Measurements from ENCODE around the gene GIN1.

Gene GIN1

DNA sequence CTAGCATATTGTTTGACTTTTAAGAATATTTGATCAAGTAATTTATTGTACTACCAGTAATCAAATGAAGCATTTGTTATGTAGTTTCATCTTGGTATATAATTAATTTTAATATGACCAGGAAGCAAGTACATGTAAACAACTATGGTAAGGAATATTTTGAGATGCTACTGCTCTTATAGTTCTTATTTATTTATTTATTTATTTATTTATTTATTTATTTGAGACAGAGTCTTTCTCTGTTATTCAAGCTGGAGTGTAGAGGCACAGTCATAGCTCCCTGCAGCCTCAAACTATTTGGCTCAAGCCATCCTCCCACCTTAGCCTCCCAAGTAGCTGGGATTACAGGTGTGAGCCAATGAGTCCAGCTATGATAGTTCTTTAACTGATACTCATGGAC is 8.3 kb upstream of the GIN1 start:
- peaks cover 4% of the 10 kb centered on the region for H3K4me1 ChIP-seq (ENCODE audit: insufficient read depth, low read length)
- no peaks in the 10 kb centered on the region for H3K27me3 ChIP-seq (ENCODE audit: control insufficient read depth in 1 of 2, insufficient read depth in 2 of 2, low read length in 2 of 2)
- peaks cover 5% of the 10 kb centered on the region for H3K36me3 ChIP-seq (ENCODE audit: insufficient read depth, low read length)

DNA sequence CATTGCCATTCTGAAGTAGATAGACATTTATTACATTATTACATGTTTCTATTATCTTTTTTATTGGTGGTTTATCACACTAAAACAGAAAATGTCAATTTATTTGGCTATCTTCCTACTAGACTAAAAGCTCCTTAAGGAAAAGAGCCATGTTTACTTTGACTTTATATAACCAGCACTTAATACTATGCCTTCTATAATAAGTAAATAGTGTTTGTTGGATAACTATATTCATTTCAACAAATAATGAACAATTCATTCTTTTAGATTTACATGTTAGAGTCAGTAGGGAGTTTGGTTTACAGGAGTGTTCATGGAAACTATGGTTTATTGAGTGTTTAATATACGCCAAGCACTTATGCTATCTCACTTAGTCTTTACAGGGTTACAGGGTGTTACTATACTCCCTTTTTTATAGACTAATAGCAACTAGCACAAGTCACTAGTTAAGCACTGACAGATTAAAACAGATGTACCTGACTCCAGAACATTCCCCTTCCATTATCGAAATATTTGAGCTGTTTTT is 7.4 kb upstream of the GIN1 start:
- Histone ChIP-seq H3K4me1 (ENCODE audit: insufficient read depth, low read length) (peaks cover 9% of the 10 kb centered on the region), H3K27me3 (ENCODE audit: control insufficient read depth in 1 of 2, insufficient read depth in 2 of 2, low read length in 2 of 2) (no peaks in the 10 kb centered on the region), H3K4me3 (ENCODE audit: low read depth in 1 of 2, low read length in 2 of 2) (no peak overlapping the region), H3K27ac (ENCODE audit: low read depth, low read length) (no peak overlapping the region), H3K9ac (ENCODE audit: low read length) (no peak overlapping the region), H3K36me3 (ENCODE audit: insufficient read depth, low read length) (peaks cover 5% of the 10 kb centered on the region), H3K9me3 (ENCODE audit: low read length) (no peaks in the 10 kb centered on the region)

More for the DNA sequence above, 8.3 kb upstream of the GIN1 start:
- no peak overlapping the region for H3K4me3 ChIP-seq (ENCODE audit: low read depth in 1 of 2, low read length in 2 of 2)
- H3K9ac ChIP-seq (ENCODE audit: low read length): no peak overlapping the region
- no peaks in the 10 kb centered on the region for H3K9me3 ChIP-seq (ENCODE audit: low read length)
- no peak overlapping the region for H3K27ac ChIP-seq (ENCODE audit: low read depth, low read length)

DNA sequence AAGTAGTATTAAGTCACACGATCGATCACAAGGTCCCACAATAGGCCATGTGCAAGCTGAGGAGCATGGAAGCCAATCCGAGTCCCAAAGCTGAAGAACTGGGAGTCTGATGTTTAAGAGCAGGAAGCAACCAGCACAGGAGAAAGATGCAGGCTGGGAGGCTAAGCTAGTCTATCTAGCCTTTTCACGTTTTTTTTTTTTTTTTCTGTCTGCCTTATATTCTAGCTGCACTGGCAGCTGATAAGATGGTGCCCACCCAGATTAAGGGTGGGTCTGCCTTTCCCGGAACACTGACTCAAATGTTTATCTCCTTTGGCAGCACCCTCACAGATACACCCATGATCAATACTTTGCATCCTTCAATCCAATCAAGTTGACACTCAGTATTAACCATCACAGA is 6.6 kb upstream of the GIN1 start:
- Histone ChIP-seq H3K36me3 (ENCODE audit: insufficient read depth, low read length) (peaks cover 5% of the 10 kb centered on the region), H3K9ac (ENCODE audit: low read length) (no peak overlapping the region), H3K4me3 (ENCODE audit: low read depth in 1 of 2, low read length in 2 of 2) (no peak overlapping the region), H3K9me3 (ENCODE audit: low read length) (no peaks in the 10 kb centered on the region), H3K27me3 (ENCODE audit: control insufficient read depth in 1 of 2, insufficient read depth in 2 of 2, low read length in 2 of 2) (no peaks in the 10 kb centered on the region), H3K4me1 (ENCODE audit: insufficient read depth, low read length) (peaks cover 16% of the 10 kb centered on the region), H3K27ac (ENCODE audit: low read depth, low read length) (no peak overlapping the region)

DNA sequence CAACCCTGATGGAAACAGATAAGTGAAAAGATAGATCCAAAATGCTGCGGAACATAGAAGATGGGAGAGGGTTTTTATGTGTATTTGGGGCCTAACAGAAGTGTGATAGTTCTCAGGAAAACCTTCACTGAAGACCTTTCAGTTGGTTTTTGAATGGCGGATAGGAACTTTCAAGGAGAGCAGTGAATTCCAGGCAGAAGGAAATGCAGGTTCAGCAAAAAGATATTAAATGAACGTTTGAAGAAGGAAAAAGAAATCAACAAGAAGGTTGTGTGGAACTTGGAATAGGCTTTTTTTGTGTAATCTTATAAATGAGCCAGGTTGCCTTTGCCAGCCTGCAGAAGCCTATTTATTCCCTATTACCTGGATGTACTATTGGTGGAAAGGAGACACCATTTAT is 2.3 kb upstream of the GIN1 start:
- no peak overlapping the region for H3K4me3 ChIP-seq (ENCODE audit: low read depth in 1 of 2, low read length in 2 of 2)
- no peaks in the 10 kb centered on the region for H3K27me3 ChIP-seq (ENCODE audit: control insufficient read depth in 1 of 2, insufficient read depth in 2 of 2, low read length in 2 of 2)
- no peak overlapping the region for H3K27ac ChIP-seq (ENCODE audit: low read depth, low read length)
- H3K36me3 ChIP-seq (ENCODE audit: insufficient read depth, low read length): no peaks in the 10 kb centered on the region
- peaks cover 25% of the 10 kb centered on the region for H3K4me1 ChIP-seq (ENCODE audit: insufficient read depth, low read length)
- H3K9ac ChIP-seq (ENCODE audit: low read length): no peak overlapping the region
- no peaks in the 10 kb centered on the region for H3K9me3 ChIP-seq (ENCODE audit: low read length)

DNA sequence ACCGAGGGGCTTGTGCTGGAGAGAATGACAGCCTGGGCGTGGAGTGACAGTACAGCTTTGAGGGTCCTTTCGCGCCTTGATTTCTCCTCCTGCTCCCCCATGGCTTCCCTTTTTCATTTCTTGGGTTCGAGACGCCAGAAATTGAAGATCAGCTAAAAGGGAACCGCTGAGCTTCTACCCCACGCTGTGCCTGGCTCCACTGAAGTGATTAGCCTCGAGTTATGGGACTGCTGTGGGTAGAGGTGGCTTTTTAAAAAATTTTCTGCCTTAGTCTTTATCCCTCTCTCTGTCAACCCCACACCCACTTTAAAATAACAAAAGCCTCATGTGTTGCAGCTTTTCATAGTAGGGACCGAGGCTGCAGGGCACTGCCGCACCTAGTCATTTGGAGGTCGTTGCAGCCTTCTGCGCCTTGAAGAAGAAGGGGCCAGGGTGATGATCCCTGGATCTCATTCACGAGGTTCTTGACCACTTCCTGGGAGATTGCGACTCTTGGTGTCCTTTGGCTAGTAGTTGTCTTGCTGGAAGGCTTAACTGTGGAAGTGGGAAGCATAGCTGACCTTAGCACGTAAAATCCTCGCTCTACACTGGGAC is 766 bp upstream of the GIN1 start:
- H3K9me3 ChIP-seq (ENCODE audit: low read length): no peaks in the 10 kb centered on the region
- peaks cover 25% of the 10 kb centered on the region for H3K4me1 ChIP-seq (ENCODE audit: insufficient read depth, low read length)
- peak overlapping the region; percentile 86 to 93 for H3K4me3 ChIP-seq (ENCODE audit: low read depth in 1 of 2, low read length in 2 of 2)
- no peaks in the 10 kb centered on the region for H3K36me3 ChIP-seq (ENCODE audit: insufficient read depth, low read length)
- no peaks in the 10 kb centered on the region for H3K27me3 ChIP-seq (ENCODE audit: control insufficient read depth in 1 of 2, insufficient read depth in 2 of 2, low read length in 2 of 2)
- H3K9ac ChIP-seq (ENCODE audit: low read length): peak overlapping the region; percentile 81
- peak overlapping the region; percentile 95 for H3K27ac ChIP-seq (ENCODE audit: low read depth, low read length)

DNA sequence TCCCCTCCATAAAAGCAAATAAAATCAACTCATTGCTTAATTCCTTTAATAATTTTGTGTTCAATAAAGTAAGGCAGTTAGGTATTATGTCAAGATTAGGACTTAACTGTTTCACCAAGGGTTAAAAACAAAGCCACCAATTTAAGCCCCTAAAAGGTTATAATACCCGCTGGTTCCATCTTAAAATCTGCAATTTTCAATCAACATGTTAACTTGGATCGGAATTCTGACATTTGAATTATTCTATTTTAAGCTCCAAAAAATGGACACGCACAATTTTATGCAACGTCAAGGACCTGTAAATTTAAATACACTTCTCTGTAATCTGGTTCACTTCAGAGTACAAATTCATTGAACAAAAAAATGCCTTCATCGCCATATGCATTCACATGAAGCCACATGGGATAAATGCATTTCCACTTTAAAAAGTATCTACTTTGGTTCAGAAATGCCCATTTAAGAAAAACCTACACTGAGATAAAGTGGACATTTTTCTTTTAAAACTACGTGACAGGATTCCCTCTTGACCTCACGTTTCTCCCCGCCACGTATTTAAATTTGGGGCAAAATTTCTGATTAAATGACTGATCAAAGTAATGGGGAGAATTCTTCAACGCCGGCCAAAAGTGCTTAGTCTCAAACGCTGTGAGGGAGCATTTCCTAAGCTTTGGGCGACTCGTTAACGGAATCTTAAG is 721 bp downstream of the GIN1 start:
- Histone ChIP-seq H3K9ac (ENCODE audit: low read length) (peak overlapping the region; percentile 83), H3K9me3 (ENCODE audit: low read length) (no peaks in the 10 kb centered on the region), H3K4me3 (ENCODE audit: low read depth in 1 of 2, low read length in 2 of 2) (peak overlapping the region; percentile 86 to 93), H3K27ac (ENCODE audit: low read depth, low read length) (peak overlapping the region; percentile 95), H3K4me1 (ENCODE audit: insufficient read depth, low read length) (peaks cover 21% of the 10 kb centered on the region), H3K36me3 (ENCODE audit: insufficient read depth, low read length) (no peaks in the 10 kb centered on the region), H3K27me3 (ENCODE audit: control insufficient read depth in 1 of 2, insufficient read depth in 2 of 2, low read length in 2 of 2) (no peaks in the 10 kb centered on the region)

DNA sequence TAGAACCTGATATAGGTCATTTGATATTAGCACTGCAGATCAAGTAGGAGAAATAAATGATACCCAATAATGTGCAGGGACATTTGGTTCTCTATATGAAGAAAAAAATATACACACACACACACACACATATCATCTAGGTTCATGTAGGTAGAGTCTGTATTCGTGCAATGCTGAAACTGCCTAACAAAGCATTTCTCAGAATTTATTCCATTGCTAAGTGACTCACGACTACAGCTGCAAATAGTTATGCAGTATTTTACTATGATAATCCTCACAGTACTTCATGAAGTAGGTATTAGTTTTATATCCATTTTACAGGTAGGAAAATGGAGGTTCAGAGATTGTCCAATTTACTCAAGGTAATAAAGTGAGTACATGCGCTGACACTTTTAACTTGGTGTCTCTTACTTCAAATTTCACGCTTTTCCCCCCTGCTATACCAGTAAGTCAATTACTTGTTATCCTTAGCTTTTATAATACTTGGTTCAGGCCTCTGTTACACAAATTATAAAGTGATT is 2.4 kb downstream of the GIN1 start:
- Histone ChIP-seq H3K9ac (ENCODE audit: low read length) (no peak overlapping the region), H3K4me3 (ENCODE audit: low read depth in 1 of 2, low read length in 2 of 2) (no peak overlapping the region), H3K36me3 (ENCODE audit: insufficient read depth, low read length) (no peaks in the 10 kb centered on the region), H3K27ac (ENCODE audit: low read depth, low read length) (no peak overlapping the region), H3K4me1 (ENCODE audit: insufficient read depth, low read length) (peaks cover 18% of the 10 kb centered on the region), H3K9me3 (ENCODE audit: low read length) (no peaks in the 10 kb centered on the region), H3K27me3 (ENCODE audit: control insufficient read depth in 1 of 2, insufficient read depth in 2 of 2, low read length in 2 of 2) (no peaks in the 10 kb centered on the region)

DNA sequence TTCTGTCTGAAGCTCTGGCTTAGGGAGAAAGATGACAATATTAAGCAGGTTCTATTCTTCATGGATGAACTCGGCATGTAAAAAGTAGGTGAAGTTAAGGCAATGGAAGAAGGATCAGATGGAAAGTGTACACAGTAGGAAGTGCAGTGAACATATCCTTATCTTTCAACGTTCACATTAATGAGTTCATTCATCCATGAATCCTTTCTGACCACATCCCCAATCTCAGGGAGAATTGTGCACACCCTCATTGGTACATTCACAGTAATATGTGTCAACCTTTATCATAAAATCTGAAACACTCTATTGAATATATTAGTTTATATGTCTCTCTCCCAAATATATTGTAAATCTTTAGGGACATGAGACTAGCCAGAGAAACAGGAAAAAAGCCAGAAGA is 5.5 kb downstream of the GIN1 start:
- Histone ChIP-seq H3K9ac (ENCODE audit: low read length) (no peak overlapping the region), H3K27ac (ENCODE audit: low read depth, low read length) (no peak overlapping the region), H3K4me1 (ENCODE audit: insufficient read depth, low read length) (peaks cover 5% of the 10 kb centered on the region), H3K36me3 (ENCODE audit: insufficient read depth, low read length) (no peaks in the 10 kb centered on the region), H3K9me3 (ENCODE audit: low read length) (no peaks in the 10 kb centered on the region), H3K4me3 (ENCODE audit: low read depth in 1 of 2, low read length in 2 of 2) (no peak overlapping the region), H3K27me3 (ENCODE audit: control insufficient read depth in 1 of 2, insufficient read depth in 2 of 2, low read length in 2 of 2) (no peaks in the 10 kb centered on the region)

DNA sequence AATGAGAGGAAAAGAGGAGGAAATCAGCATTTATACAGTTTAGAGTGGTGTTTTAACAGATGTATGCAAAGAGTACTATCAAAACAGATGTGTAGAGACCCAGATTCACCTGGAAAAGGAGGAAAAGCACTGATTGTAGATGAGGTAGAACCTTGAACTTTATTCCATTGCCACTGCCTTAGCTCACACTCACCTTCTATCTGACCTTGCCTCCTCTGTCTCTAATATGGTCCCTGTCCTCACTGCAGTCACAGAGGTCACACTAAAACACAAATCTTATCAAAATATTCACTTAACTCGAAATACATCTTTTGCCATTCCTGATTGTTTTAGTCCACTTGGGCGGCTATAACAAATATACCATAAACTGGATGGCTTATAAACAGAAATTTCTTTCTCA is 7.0 kb downstream of the GIN1 start:
- no peaks in the 10 kb centered on the region for H3K4me1 ChIP-seq (ENCODE audit: insufficient read depth, low read length)
- no peaks in the 10 kb centered on the region for H3K36me3 ChIP-seq (ENCODE audit: insufficient read depth, low read length)
- H3K9me3 ChIP-seq (ENCODE audit: low read length): no peaks in the 10 kb centered on the region
- H3K27me3 ChIP-seq (ENCODE audit: control insufficient read depth in 1 of 2, insufficient read depth in 2 of 2, low read length in 2 of 2): no peaks in the 10 kb centered on the region
- no peak overlapping the region for H3K9ac ChIP-seq (ENCODE audit: low read length)
- H3K4me3 ChIP-seq (ENCODE audit: low read depth in 1 of 2, low read length in 2 of 2): no peak overlapping the region
- H3K27ac ChIP-seq (ENCODE audit: low read depth, low read length): no peak overlapping the region

DNA sequence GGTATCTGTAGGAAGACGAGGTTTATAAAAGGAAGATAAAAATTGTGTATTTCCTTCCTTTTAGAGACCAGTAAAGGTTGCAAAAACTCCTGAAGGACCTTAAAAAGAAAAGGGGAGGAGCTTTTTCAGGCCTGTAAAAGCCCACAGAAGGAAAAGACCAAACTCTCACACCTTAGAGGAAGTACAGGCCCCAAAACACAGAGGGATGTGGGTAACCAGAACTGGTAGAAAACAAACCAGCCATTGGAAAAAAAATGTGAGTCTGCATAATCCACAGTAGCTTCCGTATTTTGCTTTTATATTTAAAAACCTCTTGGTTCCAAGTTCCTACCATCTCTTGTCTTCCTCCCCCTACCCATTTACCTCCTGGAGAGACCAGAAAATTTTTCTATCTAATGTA is 8.5 kb downstream of the GIN1 start:
- no peak overlapping the region for H3K4me3 ChIP-seq (ENCODE audit: low read depth in 1 of 2, low read length in 2 of 2)
- H3K36me3 ChIP-seq (ENCODE audit: insufficient read depth, low read length): no peaks in the 10 kb centered on the region
- H3K4me1 ChIP-seq (ENCODE audit: insufficient read depth, low read length): no peaks in the 10 kb centered on the region
- no peak overlapping the region for H3K27ac ChIP-seq (ENCODE audit: low read depth, low read length)
- H3K27me3 ChIP-seq (ENCODE audit: control insufficient read depth in 1 of 2, insufficient read depth in 2 of 2, low read length in 2 of 2): no peaks in the 10 kb centered on the region
- H3K9ac ChIP-seq (ENCODE audit: low read length): no peak overlapping the region
- H3K9me3 ChIP-seq (ENCODE audit: low read length): no peaks in the 10 kb centered on the region

DNA sequence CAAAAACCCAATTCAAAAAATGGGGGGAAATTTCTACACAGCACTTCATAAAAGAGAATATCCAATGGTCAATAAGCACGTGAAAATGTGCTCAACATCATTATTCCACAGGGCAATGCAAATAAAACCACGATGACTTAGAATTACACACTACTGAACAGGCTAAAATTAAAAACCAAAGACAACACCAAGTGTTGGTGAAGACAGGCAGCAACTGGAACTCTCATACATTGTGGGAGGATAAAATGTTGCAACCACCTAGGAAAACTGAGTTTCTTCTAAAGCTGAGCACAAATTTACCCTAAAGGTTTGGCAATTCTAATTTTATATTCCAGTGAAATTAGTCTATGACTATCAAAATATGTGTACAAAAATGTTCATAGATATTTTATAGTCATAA is 9.5 kb downstream of the GIN1 start:
- H3K36me3 ChIP-seq (ENCODE audit: insufficient read depth, low read length): no peaks in the 10 kb centered on the region
- no peak overlapping the region for H3K27ac ChIP-seq (ENCODE audit: low read depth, low read length)
- H3K9me3 ChIP-seq (ENCODE audit: low read length): no peaks in the 10 kb centered on the region
- H3K27me3 ChIP-seq (ENCODE audit: control insufficient read depth in 1 of 2, insufficient read depth in 2 of 2, low read length in 2 of 2): no peaks in the 10 kb centered on the region
- no peaks in the 10 kb centered on the region for H3K4me1 ChIP-seq (ENCODE audit: insufficient read depth, low read length)
- H3K9ac ChIP-seq (ENCODE audit: low read length): no peak overlapping the region
- no peak overlapping the region for H3K4me3 ChIP-seq (ENCODE audit: low read depth in 1 of 2, low read length in 2 of 2)

DNA sequence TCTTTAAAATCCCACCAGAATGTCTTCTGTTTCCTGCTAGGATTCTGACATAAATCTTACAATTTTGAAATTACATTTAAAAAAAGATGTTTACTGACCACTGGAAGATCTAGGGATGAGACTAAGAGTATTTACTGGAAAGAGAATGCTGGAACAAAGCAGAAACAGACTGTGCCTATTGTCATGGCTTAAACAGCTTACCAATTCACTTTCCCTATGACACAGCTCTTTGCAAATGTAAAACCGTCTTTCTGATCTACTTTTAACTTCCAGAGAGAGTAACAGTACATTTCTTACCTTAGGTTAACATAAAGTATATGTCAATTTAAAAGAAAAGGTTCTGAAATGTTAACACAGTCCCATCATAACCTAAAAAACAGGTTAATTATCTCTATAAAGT is 10.7 kb downstream of the GIN1 start:
- H3K4me1 ChIP-seq (ENCODE audit: insufficient read depth, low read length): no peaks in the 10 kb centered on the region

More for the DNA sequence above, 10.7 kb downstream of the GIN1 start:
- no peaks in the 10 kb centered on the region for H3K9me3 ChIP-seq (ENCODE audit: low read length)
- H3K27me3 ChIP-seq (ENCODE audit: control insufficient read depth in 1 of 2, insufficient read depth in 2 of 2, low read length in 2 of 2): no peaks in the 10 kb centered on the region
- no peak overlapping the region for H3K4me3 ChIP-seq (ENCODE audit: low read depth in 1 of 2, low read length in 2 of 2)
- H3K27ac ChIP-seq (ENCODE audit: low read depth, low read length): no peak overlapping the region
- H3K9ac ChIP-seq (ENCODE audit: low read length): no peak overlapping the region
- H3K36me3 ChIP-seq (ENCODE audit: insufficient read depth, low read length): no peaks in the 10 kb centered on the region
